SH-SY5Y (cell line): ENCODE results near the gene CBL.

Experiments
- GATA2 ChIP-seq: IDR thresholded peaks from 2 replicates; pipeline ENCODE4 v1.6.1; 2011; ENCODE audit warnings: mild to moderate bottlenecking, low read depth, low read length
- GATA3 ChIP-seq: IDR thresholded peaks from 2 replicates; pipeline ENCODE4 v1.6.1; 2011; ENCODE audit warnings: low read depth, mild to moderate bottlenecking, low read length, moderate library complexity

DNA sequence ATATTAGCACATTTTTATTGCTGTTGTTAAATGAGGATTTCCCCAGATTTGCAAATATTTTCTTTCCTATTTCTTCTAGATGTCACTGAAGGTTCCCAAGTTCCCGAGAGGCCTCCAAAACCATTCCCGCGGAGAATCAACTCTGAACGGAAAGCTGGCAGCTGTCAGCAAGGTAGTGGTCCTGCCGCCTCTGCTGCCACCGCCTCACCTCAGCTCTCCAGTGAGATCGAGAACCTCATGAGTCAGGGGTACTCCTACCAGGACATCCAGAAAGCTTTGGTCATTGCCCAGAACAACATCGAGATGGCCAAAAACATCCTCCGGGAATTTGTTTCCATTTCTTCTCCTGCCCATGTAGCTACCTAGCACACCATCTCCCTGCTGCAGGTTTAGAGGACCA is 93.3 kb downstream of the CBL start:
- TF ChIP-seq GATA2 (no peak), GATA3 (no peak)
